HG03378 (cell line): ENCODE measurements around the gene UBE3D.
"Not testable (repeated sequence)": the region's sequence is repeated elsewhere in the genome, so short reads cannot be mapped to it uniquely, and the experiment has no call there.

ENCODE experiments used
- ATAC-seq: cut with Tn5 transposase; IDR thresholded peaks from one replicate; pipeline ENCODE4 v1.9.1; 2021; ENCODE audit warnings: mild to moderate bottlenecking, moderate library complexity; ENCODE audit not compliant: unreplicated experiment

The UBE3D gene

GRCh38 chr6:82980086-82980485 is 85.6 kb downstream of the UBE3D start:
- no peak for ATAC-seq

GRCh38 chr6:82979657-82980056 is 86.0 kb downstream of the UBE3D start:
- no peak for ATAC-seq

GRCh38 chr6:82978362-82978945 is 87.2 kb downstream of the UBE3D start:
- ATAC-seq = no peak

- ATAC-seq = no peak
These were observed 89.5 kb downstream of the UBE3D start for GRCh38 chr6:82976179-82976578.

- ATAC-seq = no peak
These were observed 93.7 kb downstream of the UBE3D start for GRCh38 chr6:82971877-82972460.

- no peak for ATAC-seq
These were observed 94.8 kb downstream of the UBE3D start for GRCh38 chr6:82970839-82971238.

- no peak for ATAC-seq
These were observed 96.9 kb downstream of the UBE3D start for GRCh38 chr6:82968708-82969107.

- no peak for ATAC-seq
These were observed 102.3 kb downstream of the UBE3D start for GRCh38 chr6:82963191-82963925.

GRCh38 chr6:82959385-82959941 is 106.2 kb downstream of the UBE3D start:
- ATAC-seq = no peak

- ATAC-seq = no peak
These were observed 107.1 kb downstream of the UBE3D start for GRCh38 chr6:82958551-82958950.

GRCh38 chr6:82957868-82958245 is 107.8 kb downstream of the UBE3D start:
- no peak for ATAC-seq

GRCh38 chr6:82957171-82957867 is 108.3 kb downstream of the UBE3D start:
- ATAC-seq = no peak

- no peak for ATAC-seq
These were observed 109.8 kb downstream of the UBE3D start for GRCh38 chr6:82955841-82956240.

GRCh38 chr6:82954937-82955577 is 110.6 kb downstream of the UBE3D start:
- ATAC-seq = peak; percentile 77

- no peak for ATAC-seq
These were observed 111.3 kb downstream of the UBE3D start for GRCh38 chr6:82954356-82954755.

- no peak for ATAC-seq
These were observed 111.8 kb downstream of the UBE3D start for GRCh38 chr6:82953871-82954270.

- ATAC-seq = no peak
These were observed 113.7 kb downstream of the UBE3D start for GRCh38 chr6:82951935-82952334.

GRCh38 chr6:82951389-82951788 is 114.3 kb downstream of the UBE3D start:
- no peak for ATAC-seq

- ATAC-seq = not testable (repeated sequence)
These were observed 134.7 kb downstream of the UBE3D start for GRCh38 chr6:82930915-82931314.

GRCh38 chr6:82924799-82925535 is 140.7 kb downstream of the UBE3D start:
- ATAC-seq = no peak
